ENCODE measurements around the gene ACTR8. TPM values are rescaled to one million over a fixed set of nuclear protein-coding genes. Genes with fewer than 3 reads are reported as not detected.

ACTR8 gene
- total RNA-seq, 1 donor from 2014 or later = 16.8 TPM

DNA sequence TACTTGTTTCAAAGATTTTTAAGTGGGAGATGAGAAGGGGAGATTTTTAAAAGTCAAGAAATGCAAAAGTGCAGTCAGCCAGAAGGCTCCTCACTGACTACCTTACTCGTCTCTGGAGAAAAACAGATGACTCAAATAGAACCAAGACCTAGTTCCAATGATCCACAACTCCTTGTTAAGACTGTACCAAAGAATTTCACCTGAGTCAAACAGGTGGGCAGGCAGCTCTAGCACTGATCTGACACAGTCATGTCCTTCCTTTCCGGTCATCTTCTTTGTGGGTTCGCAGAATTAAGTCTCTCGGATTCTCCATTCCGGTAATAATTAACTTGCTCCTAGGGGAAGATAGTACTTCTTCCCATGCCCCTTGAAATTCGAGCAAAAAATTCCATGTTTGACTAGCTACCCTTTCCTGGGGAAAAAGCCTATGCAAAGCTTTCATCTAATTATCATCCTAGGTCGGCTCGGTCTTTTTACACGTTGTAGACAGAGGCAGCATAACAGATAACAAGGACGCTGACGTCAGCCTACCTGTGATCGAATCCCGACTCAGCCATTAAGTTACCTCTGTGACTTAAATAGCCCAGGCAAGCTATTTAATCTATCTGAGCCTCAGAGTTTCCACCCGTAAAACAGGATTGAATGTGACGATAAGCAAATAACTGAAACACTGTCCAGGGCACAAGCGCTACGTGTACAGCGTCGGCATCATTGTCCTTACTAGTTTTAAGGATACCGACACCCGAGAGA, 8.9 kb upstream of the ACTR8 start:
- Histone ChIP-seq H3K4me3 (ENCODE audit: low read depth, low read length) (peak overlapping the region; percentile 97), H3K36me3 (ENCODE audit: control insufficient read depth, insufficient read depth, low read length) (peaks cover 1% of the 10 kb centered on the region), H3K27me3 (ENCODE audit: control insufficient read depth, insufficient read depth, low read length) (no peaks in the 10 kb centered on the region)
- TF ChIP-seq, protein P1, sequence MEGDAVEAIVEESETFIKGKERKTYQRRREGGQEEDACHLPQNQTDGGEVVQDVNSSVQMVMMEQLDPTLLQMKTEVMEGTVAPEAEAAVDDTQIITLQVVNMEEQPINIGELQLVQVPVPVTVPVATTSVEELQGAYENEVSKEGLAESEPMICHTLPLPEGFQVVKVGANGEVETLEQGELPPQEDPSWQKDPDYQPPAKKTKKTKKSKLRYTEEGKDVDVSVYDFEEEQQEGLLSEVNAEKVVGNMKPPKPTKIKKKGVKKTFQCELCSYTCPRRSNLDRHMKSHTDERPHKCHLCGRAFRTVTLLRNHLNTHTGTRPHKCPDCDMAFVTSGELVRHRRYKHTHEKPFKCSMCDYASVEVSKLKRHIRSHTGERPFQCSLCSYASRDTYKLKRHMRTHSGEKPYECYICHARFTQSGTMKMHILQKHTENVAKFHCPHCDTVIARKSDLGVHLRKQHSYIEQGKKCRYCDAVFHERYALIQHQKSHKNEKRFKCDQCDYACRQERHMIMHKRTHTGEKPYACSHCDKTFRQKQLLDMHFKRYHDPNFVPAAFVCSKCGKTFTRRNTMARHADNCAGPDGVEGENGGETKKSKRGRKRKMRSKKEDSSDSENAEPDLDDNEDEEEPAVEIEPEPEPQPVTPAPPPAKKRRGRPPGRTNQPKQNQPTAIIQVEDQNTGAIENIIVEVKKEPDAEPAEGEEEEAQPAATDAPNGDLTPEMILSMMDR (IDR thresholded peaks at IDR 0.05; ENCODE audit: insufficient read depth, low read length, severe bottlenecking) = no peak
- FAIRE-seq (no peak), DNase-seq (ENCODE audit: low read depth) (peak; percentile 73)

DNA sequence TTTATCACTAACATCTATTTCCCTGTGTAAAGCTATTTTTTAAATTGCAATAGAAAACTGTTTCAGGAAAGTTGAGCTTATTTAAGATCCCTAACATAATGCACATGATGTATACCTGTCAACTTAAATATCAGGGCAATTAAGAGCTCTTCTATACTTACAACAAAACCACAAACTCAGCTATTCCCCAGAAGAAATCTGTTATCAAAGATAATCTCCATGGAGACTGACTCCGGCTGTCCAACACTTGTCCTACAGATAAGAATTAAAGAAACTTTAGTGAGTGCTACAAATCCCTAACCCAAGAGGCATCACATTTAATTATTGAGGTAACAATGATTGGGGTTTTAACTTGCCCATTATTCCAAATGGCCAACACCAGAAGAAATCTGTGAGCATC, 6.3 kb upstream of the ACTR8 start:
- Histone ChIP-seq H3K36me3 (ENCODE audit: control insufficient read depth, insufficient read depth, low read length) (peaks cover 2% of the 10 kb centered on the region), H3K4me3 (ENCODE audit: low read depth, low read length) (no peak overlapping the region), H3K27me3 (ENCODE audit: control insufficient read depth, insufficient read depth, low read length) (no peaks in the 10 kb centered on the region)
- TF ChIP-seq, protein P1 (IDR thresholded peaks at IDR 0.05; ENCODE audit: insufficient read depth, low read length, severe bottlenecking) = no peak
- DNase-seq (ENCODE audit: low read depth) = no peak
- no peak for FAIRE-seq

DNA sequence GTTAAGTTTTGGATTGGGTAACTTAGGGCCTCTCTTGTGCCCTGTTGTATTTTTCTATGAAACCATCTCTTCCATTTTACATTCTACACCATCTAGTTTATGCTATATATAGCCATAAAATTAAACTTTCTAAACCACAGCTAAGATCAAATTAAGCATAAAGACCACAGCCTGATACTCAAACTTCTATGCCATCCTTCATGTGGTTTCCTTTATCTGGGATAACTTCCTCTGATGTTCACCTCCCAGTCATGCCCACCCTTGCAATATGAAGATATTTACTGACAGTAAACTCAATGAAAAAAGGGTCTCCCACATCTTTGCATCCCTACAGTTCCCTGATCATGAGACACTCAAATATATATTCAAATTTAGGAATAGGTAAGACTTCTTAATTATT, 5.5 kb upstream of the ACTR8 start:
- H3K27me3 ChIP-seq (ENCODE audit: control insufficient read depth, insufficient read depth, low read length) = no peaks in the 10 kb centered on the region
- FAIRE-seq (no peak), DNase-seq (ENCODE audit: low read depth) (no peak)
- TF ChIP-seq, protein P1 (IDR thresholded peaks at IDR 0.05; ENCODE audit: insufficient read depth, low read length, severe bottlenecking) = no peak
- no peak overlapping the region for H3K4me3 ChIP-seq (ENCODE audit: low read depth, low read length)
- H3K36me3 ChIP-seq (ENCODE audit: control insufficient read depth, insufficient read depth, low read length) = peaks cover 2% of the 10 kb centered on the region

DNA sequence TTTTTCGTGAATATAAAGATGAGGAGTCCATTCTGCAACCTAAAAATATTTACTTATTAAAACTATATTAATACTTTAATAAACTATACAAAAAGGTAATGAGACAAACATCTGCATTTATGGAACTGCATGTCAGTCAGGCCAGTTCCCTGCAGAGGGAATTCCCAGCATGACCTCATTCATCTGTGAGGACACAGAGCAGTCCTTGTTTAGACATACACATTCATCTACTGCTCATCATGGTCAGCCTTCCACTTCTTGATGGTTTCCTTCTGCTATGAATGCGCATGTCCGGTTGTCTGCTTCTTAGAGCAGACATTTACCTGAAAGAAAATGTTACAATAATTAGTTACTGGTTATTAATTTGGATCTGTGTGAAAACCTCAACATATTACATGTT, 3.3 kb upstream of the ACTR8 start:
- DNase-seq (ENCODE audit: low read depth) (peak; percentile 19), FAIRE-seq (no peak)
- no peak overlapping the region for H3K4me3 ChIP-seq (ENCODE audit: low read depth, low read length)
- no peaks in the 10 kb centered on the region for H3K27me3 ChIP-seq (ENCODE audit: control insufficient read depth, insufficient read depth, low read length)
- TF ChIP-seq, protein P1 (IDR thresholded peaks at IDR 0.05; ENCODE audit: insufficient read depth, low read length, severe bottlenecking) = no peak
- H3K36me3 ChIP-seq (ENCODE audit: control insufficient read depth, insufficient read depth, low read length) = peaks cover 2% of the 10 kb centered on the region

DNA sequence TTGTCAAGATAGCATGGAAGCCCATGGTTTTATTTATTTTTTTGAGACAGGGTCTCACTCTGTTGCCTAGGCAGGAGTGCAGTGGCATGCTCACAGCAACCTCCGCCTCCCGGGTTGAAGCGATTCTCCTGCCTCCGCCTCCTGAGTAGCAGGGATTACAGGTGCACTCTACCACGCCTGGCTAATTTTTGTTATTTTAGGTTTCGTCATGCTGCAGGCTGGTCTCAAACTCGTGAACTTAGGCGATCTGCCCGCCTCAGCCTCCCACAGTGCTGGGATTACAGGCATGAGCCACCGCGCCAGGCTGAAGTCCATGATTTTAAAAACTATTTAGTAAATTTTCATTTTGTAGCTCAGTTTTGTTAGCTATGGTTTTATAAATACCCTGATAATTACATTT, 2.7 kb upstream of the ACTR8 start:
- Histone ChIP-seq H3K36me3 (ENCODE audit: control insufficient read depth, insufficient read depth, low read length) (peaks cover 4% of the 10 kb centered on the region), H3K27me3 (ENCODE audit: control insufficient read depth, insufficient read depth, low read length) (no peaks in the 10 kb centered on the region), H3K4me3 (ENCODE audit: low read depth, low read length) (no peak overlapping the region)
- TF ChIP-seq, protein P1 (IDR thresholded peaks at IDR 0.05; ENCODE audit: insufficient read depth, low read length, severe bottlenecking) = no peak
- DNase-seq (ENCODE audit: low read depth) (no peak), FAIRE-seq (no peak)

DNA sequence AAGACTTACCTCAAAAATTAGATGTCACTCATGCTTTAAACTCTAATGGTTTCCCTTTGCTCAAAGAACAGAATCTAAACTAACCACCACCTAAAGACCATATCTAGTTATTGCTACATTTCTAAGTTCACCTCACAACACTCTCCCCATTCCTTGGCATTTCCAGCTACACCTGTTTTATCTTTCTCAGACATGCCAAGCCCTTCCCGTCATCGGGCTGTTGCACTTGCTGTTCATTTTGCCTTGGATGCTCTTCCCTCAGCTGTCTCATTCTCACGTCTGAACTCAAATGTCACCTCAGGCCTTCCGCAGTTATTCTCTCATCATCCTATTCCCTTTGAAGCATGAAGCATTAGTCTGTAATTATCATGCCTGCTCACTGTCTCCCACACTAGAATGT, 1.1 kb upstream of the ACTR8 start:
- no peak for FAIRE-seq
- TF ChIP-seq, protein P1 (IDR thresholded peaks at IDR 0.05; ENCODE audit: insufficient read depth, low read length, severe bottlenecking) = no peak
- DNase-seq (ENCODE audit: low read depth) = no peak
- Histone ChIP-seq H3K36me3 (ENCODE audit: control insufficient read depth, insufficient read depth, low read length) (peaks cover 7% of the 10 kb centered on the region), H3K27me3 (ENCODE audit: control insufficient read depth, insufficient read depth, low read length) (no peaks in the 10 kb centered on the region), H3K4me3 (ENCODE audit: low read depth, low read length) (no peak overlapping the region)

Data from bronchial epithelial cell (primary cell).